ENCODE data around the gene CTNND1.

DNA sequence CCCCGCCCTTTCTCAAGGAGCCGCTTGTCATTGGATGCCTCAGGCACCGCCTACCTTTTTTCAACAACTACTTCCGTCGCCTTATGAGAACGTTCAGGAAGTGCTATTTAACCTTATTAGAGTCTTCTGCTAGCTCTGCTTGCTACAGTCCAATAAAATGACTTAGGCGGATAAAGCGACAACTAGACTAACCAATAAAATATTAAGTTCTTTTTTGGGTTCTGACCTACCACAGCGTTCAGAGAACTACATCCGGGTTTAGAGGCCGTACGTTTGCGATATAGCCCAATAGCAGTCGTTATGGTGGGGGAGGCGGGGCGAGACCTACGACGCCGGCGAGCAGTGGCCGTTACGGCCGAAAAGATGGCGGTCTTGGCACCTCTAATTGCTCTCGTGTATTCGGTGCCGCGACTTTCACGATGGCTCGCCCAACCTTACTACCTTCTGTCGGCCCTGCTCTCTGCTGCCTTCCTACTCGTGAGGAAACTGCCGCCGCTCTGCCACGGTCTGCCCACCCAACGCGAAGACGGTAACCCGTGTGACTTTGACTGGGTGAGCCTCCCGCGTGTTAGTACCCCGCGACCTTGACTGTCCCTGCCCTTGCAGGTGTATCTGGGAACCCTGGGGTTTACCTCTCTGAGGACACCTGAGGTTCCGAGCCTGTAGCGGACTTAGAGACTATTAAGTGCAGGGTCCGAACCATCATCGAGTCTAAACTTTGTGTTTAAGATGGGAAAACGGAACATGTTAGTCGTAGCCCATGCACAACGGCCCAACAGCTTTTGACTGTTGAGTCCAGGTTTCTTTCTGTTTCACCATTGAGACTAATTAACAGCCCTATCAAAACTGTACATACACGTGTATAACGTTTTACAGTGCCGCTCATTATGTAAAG is 49.1 kb upstream of the CTNND1 start, which contains the start of gene TMX2:
- TF ChIP-seq POLR2A (IDR thresholded peaks at IDR 0.05): no peak
- TF ChIP-seq, protein P1, sequence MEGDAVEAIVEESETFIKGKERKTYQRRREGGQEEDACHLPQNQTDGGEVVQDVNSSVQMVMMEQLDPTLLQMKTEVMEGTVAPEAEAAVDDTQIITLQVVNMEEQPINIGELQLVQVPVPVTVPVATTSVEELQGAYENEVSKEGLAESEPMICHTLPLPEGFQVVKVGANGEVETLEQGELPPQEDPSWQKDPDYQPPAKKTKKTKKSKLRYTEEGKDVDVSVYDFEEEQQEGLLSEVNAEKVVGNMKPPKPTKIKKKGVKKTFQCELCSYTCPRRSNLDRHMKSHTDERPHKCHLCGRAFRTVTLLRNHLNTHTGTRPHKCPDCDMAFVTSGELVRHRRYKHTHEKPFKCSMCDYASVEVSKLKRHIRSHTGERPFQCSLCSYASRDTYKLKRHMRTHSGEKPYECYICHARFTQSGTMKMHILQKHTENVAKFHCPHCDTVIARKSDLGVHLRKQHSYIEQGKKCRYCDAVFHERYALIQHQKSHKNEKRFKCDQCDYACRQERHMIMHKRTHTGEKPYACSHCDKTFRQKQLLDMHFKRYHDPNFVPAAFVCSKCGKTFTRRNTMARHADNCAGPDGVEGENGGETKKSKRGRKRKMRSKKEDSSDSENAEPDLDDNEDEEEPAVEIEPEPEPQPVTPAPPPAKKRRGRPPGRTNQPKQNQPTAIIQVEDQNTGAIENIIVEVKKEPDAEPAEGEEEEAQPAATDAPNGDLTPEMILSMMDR (IDR thresholded peaks at IDR 0.05): no peak

Measured in testis (tissue), 2 donors.